ENCODE results near the gene NKG7.

Gene NKG7

GRCh38 chr19:51389143-51389542, 16.7 kb upstream of the NKG7 start:
- DNase-seq, result no peak

GRCh38 chr19:51387924-51388389, 15.5 kb upstream of the NKG7 start, which contains the start of gene LIM2:
LIM2 (minus strand) TSS chr19:51387974; CDS start chr19:51387443, 531 bp downstream.
- no peak for DNase-seq

- no peak for DNase-seq
These were observed 14.5 kb upstream of the NKG7 start for GRCh38 chr19:51386882-51387520.

- no peak for DNase-seq
These were observed 9.6 kb upstream of the NKG7 start for GRCh38 chr19:51382004-51382403.

- no peak for DNase-seq
These were observed 7.9 kb upstream of the NKG7 start for GRCh38 chr19:51380379-51380778.

- DNase-seq, result no peak
These were observed 5.0 kb upstream of the NKG7 start for GRCh38 chr19:51377422-51377821.

- no peak for DNase-seq
These were observed 3.2 kb upstream of the NKG7 start for GRCh38 chr19:51375504-51376221.

GRCh38 chr19:51372021-51372648, 319 bp downstream of the NKG7 start:
- DNase-seq, result no peak

- no peak for DNase-seq
These were observed 1.2 kb downstream of the NKG7 start for GRCh38 chr19:51371186-51371690.

GRCh38 chr19:51370230-51370629, 2.2 kb downstream of the NKG7 start:
- DNase-seq, result no peak

- DNase-seq, result no peak
These were observed 3.8 kb downstream of the NKG7 start, which contains the start of gene CLDND2 for GRCh38 chr19:51368366-51369282. CLDND2 (minus strand) TSS chr19:51369003; CDS start chr19:51368577, 426 bp downstream.

- peak; percentile 94 for DNase-seq
These were observed 4.7 kb downstream of the NKG7 start for GRCh38 chr19:51367565-51368365.

GRCh38 chr19:51367255-51367564, 5.2 kb downstream of the NKG7 start:
- no peak for DNase-seq

- peak; percentile 93 for DNase-seq
These were observed 5.8 kb downstream of the NKG7 start for GRCh38 chr19:51366389-51367254.

GRCh38 chr19:51365965-51366388, 6.5 kb downstream of the NKG7 start, which contains the start of gene ETFB:
ETFB (minus strand) TSS chr19:51366388; CDS start chr19:51366326, 62 bp downstream.
- DNase-seq, result no peak

- no peak for DNase-seq
These were observed 7.1 kb downstream of the NKG7 start for GRCh38 chr19:51365211-51365964.

GRCh38 chr19:51364200-51365106, 8.0 kb downstream of the NKG7 start:
- no peak for DNase-seq

- no peak for DNase-seq
These were observed 11.2 kb downstream of the NKG7 start for GRCh38 chr19:51361239-51361638.

- no peak for DNase-seq
These were observed 13.2 kb downstream of the NKG7 start for GRCh38 chr19:51359294-51359693.
